Stimulated activated CD8-positive, alpha-beta memory T cell treated with anti-CD3 and anti-CD28 coated beads, Interleukin-7, amount 100 ng/mL, for 4 hours (primary cell): ENCODE results near the gene ERO1B.
"Not testable (repeated sequence)": the region's sequence is repeated elsewhere in the genome, so short reads cannot be mapped to it uniquely, and the experiment has no call there.

ENCODE experiments used
- DNase-seq, 2 donors: peaks; one replicate each; pipeline ENCODE4 v3.0.0-alpha.2; 2020; ENCODE audit warnings: low read depth in 2 of 2

The ERO1B gene

DNA sequence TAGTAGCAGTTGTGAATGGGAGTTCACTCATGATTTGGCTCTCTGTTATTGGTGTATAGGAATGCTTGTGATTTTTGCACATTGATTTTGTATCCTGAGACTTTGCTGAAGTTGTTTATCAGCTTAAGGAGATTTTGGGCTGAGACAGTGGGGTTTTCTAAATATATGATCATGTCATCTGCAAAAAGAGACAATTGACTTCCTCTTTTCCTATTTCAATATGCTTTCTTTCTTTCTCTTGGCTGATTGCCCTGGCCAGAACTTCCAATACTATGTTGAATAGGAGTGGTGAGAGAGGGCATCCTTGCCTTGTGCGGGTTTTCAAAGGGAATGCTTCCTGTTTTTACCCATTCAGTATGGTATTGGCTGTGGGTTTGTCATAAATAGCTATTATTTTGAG, 93.7 kb downstream of the ERO1B start:
- not testable (repeated sequence) for DNase-seq

DNA sequence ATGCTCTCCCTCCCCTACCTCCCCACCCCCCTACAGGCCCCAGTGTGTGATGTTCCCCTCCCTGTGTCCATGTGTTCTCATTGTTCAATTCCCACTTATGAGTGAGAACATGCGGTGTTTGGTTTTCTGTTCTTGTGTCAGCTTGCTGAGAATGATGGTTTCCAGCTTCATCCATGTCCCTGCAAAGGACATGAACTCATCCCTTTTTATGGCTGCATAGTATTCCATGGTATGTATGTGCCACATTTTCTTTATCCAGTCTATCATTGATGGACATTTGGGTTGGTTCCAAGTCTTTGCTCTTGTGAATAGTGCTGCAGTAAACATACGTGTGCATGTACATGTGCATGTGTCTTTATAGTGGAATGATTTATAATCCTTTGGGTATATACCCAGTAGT, 95.3 kb downstream of the ERO1B start:
- not testable (repeated sequence) for DNase-seq

DNA sequence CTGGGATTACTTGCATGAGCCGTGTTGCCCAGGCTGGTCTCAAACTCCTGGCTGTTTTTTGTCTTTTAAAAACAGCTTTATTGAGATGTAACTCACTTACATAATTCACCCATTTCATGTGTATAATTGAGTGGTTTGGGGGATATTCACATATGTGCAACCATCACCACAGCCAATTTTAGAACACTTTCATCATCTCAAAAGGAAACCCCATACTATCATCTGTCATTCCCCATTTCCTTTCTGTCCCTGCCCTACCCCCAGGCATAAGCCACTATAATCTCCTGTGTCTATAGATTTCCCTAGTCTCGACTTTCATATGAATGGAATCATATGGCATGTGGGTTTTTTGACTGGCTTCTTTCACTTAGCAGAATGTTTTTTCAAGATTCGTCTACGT, 96.1 kb downstream of the ERO1B start:
- no peak for DNase-seq

DNA sequence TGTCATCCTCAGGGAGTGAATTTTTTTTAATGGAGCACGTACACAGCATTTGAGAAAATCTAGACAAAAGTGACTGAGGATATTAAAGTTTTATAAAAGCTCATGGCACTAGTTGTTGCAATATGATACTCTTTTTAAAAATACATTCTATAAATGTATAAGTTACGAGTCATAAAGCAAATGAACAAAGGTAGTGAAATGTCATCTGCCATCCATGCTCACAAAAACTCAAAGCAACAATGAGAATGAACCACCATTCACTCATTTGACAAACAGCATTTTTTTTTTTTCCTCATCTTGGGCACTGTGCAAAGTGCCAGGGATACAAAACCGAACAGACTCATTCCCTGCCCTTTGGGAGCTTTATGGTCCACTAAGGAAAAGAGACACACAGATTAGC, 100.7 kb downstream of the ERO1B start:
- no peak for DNase-seq

DNA sequence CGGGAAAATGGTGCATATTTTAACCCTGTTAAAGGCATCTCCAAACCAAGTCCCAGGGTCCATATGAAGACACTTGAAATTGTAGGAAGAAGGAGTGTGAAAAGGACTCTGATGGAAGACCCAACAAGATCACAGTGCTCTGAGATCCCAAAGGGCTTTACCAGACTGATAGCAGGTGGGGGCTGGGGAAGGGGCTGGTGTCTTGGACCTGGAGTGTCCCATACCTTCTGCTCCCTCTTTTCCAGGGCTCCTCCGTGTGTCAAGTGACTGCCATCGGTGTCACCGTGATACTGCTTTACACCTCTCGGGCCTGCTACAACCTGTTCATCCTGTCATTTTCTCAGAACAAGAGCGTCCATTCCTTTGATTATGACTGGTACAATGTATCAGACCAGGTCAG, 102.1 kb downstream of the ERO1B start:
- no peak for DNase-seq

DNA sequence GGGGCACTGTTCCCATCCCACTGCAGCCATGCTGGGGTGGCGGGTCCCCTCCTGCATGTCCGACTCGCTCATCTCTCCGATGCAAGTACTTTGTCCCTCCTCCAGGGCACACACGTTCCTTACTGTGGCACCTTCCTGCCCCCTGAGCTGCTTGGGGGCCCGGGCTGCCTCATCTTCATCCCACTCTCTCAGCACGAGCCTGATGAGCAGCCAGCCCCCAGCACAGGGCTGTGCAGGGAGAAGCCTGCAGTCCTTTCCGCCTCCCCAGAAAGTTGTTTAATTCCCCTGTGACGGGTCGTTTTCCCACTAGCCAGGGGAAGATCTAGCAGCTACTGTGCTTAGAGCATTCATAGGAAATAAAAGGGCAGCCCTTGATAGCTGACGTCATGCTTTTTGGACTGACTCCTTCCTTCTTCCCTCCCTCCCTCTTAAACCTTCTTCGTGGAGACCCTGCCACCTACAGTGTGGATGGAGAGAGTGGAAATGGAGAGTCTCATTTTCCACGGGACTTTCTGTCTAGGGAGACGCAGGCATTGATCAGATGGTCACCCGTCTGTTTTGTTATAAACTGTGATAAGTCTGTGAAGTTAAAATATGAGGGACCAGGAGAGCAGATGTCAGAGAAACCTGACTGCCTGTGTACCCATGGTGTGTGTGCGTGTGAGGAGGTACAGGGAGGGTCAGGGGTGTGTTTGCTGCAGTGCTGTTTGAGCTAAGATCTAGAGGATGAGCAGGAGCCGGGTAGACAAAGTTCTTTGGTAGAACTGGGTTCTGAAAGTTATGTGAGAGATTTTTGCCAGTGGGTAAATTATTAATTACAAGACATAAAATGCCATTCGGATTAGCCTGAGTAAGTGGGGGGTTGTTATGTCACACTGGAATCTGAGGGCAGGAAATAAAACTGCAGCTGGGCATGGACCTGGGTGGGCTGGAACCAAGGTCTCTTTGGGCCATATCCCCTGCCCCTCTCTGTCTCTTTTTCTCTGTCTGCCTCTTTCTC, 105.1 kb downstream of the ERO1B start:
- no peak for DNase-seq

DNA sequence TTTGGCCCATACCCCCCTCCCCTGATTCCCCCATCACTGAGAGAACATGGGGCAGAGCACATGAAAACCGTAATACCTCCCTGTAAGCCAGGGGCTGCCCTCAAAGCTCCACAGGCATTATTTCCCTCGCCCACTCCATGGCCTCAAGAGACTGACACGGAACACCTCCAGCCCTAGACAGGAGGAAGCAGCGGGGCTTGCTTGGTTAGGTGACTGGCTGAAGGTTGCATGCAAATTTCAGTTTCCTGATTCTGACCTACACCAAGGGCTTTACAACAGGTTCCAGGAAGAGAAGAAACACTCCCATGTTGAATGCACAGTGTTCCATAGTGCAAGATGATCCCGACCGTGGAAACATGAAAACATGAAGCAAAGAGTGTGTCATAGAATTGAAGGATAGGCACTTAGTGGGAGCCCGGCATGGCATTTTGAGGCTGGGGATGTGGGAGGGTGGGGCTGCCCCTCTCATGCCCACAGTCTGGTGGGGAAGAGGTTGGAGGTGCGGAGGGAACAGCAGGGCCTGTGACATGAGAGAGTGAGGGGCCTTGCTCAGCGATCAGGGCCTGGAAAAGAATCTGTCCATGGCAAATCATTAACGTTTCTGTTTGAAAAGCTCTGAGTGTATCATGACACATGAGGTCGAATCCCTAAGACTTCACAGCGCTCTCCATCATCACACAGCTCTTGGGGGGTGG, 106.0 kb downstream of the ERO1B start:
- no peak for DNase-seq

DNA sequence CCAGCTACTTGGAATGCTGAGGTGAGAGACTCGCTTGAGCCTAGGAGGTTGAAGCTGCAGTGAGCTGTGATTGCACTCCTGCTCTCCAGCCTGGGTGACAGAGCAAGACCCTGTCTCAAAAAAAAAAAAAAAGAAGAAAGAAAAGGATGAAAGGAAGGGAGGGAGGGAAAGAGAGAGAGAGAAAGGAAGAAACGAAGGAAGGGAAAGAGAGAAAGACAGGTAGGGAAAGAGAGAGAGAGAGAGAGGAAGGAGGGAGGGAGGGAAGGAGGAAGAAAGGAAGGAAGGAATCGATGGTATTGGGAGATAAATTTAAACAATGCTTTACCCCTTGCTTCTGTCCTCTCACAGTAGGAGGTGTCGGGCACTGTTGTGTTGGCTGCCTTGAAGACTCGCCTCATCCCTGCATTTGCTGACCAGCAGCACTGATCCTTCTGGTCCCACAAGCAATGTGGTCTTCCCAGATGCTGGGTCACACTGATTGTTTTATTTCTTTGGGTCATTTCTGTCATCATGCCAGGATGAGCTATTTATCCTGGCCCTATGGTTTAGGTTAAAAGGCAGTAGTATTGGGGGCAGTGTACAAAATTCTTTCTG, 108.5 kb downstream of the ERO1B start:
- no peak for DNase-seq

DNA sequence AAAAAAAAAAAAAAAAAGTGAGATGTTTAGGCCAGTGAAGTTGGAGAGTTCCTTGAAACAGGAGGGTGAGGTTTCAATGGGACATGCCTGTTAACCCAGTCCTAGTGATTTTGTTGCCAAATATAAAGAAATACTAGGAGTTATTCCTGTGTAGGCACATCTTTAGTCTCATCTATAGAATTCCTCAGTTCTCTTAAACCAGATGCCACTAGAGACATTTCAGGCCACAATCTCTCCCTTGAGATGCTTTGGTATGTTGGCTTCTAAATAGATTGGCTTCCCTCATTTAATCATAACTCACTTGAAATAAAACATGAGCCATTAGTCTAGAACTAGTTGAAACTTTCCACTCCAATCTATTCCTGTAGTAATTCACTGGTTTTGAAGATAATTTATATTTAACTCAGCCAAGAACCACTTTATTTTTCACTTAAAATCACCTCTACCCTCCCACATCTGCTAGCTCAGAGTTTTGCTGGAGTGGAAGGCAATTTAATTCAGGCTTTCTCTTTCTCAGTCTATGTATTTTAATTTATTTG, 109.6 kb downstream of the ERO1B start:
- no peak for DNase-seq

DNA sequence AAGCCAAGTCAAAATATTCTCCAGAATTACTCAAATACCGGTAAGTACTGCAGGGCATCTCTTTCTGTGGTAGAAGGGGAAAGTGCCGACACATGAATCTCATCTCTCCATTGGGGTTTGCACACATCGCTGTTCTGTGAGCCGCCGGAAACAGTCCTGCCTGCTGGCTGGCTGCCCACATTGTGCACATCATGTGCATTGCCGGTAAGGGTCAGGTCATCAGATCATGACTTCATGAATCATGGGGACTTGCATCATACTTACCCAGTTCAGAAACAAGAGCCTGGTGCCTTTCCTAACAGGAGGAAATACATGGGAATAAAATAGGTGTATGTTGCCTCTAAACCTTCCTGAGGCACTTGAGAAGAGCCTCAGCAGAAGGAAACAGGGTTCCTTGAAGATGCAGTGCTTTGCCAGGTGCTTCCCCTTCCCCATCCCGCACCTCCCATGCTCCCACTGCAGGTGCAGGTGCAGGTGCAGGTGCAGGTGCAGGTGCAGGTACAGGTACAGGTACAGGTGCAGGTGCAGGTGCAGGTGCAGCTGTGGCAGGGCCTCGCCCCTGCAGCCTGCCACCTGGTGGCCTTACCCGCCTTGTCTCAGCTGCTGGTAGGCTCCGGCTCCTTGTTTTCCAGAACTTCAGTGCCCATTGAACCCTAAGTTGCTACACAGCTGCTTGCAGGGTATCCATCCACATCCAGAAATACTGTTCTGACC, 112.9 kb downstream of the ERO1B start:
- DNase-seq = no peak

DNA sequence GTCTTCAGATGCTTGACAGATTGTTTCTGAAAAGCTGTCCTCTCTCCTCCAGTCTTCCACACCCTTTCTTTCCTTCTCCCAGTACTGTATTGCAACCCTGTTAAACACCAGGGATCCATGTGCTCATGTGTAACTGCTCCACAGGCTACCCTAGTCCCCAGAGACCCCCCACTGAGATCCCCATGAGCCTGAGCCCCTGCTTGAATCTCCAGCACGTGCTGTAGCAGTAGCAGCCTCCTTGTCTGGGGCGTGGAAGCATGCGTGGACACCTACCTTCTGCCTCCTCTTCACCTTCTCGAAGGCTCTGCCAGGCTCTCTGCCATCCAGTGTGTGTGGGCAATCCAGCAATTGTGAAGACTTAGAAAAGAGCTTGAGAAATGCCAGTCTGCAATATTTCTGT, 114.2 kb downstream of the ERO1B start:
- no peak for DNase-seq

DNA sequence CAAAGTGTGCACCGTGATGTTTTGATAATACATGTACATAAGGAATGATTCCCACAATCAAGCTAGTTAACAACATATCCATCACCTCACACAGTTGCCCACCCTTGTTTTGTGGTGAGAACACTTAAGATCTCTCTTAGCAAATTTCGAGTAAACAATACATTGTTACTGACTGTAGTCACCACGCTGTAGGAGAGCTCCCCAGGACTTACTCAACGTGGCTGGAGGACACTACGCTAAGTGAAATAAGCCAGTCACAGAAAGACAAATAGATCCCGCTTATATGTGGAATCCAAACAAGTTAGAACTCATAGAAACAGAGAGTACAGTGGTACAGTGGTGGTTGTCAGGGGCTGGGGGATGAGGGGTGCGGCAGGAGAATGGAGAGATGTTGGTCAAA, 114.6 kb downstream of the ERO1B start:
- no peak for DNase-seq

DNA sequence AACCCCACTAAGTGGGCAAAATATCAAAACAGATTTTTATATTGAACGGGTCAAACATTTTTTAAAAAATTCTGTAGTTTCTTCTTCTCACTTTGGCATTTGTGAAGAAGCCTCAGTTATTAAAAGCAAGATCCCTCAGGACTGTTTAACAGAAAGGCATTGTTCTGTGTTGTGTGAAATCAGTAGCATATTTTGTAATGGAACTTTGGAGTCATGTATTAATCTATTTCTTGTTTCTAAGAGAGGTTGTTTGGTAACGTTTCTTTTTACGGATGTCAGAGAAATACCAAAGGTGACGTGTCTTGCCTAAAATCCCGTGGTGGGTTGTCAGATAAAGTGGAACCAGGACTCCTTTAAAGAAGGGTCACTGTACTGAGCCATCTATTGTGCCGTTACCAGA, 115.7 kb downstream of the ERO1B start:
- DNase-seq = no peak
